ENCODE measurements around the gene CDH4. TPM values are rescaled to one million over a fixed set of nuclear protein-coding genes. Genes with fewer than 3 reads are reported as not detected.

CDH4 gene
- total RNA-seq, 1 donor from 2014 or later: 8.9 TPM

GRCh38 chr20:61378694-61379355 is 126.8 kb downstream of the CDH4 start:
- H3K4me3 Mint-ChIP-seq: no peak overlapping the region
- H3K9me3 Mint-ChIP-seq: peaks cover 9% of the 10 kb centered on the region
- H3K4me1 Mint-ChIP-seq: peaks cover 30% of the 10 kb centered on the region
- DNase-seq (ENCODE audit: low read depth, low spot score): no peak
- H3K27me3 Mint-ChIP-seq (ENCODE audit: low read depth): no peaks in the 10 kb centered on the region
- H3K36me3 Mint-ChIP-seq (ENCODE audit: low read depth): peaks cover 10% of the 10 kb centered on the region
- TF ChIP-seq CTCF (conservative IDR thresholded peaks at IDR 0.05): no peak
- peak overlapping the region; percentile 77 for H3K27ac Mint-ChIP-seq (ENCODE audit: unreplicated experiment)

- Mint-ChIP-seq H3K4me3 (no peak overlapping the region), H3K27ac (ENCODE audit: unreplicated experiment) (peak overlapping the region; percentile 77), H3K36me3 (ENCODE audit: low read depth) (peaks cover 16% of the 10 kb centered on the region), H3K9me3 (peaks cover 18% of the 10 kb centered on the region), H3K27me3 (ENCODE audit: low read depth) (no peaks in the 10 kb centered on the region), H3K4me1 (peaks cover 27% of the 10 kb centered on the region)
- no peak for DNase-seq (ENCODE audit: low read depth, low spot score)
- TF ChIP-seq CTCF (conservative IDR thresholded peaks at IDR 0.05): no peak
These were observed 128.0 kb downstream of the CDH4 start for GRCh38 chr20:61379898-61380544.

GRCh38 chr20:61380545-61380915 is 128.5 kb downstream of the CDH4 start:
- Mint-ChIP-seq H3K4me1 (peaks cover 27% of the 10 kb centered on the region), H3K9me3 (peaks cover 18% of the 10 kb centered on the region), H3K27me3 (ENCODE audit: low read depth) (no peaks in the 10 kb centered on the region), H3K27ac (ENCODE audit: unreplicated experiment) (no peak overlapping the region), H3K4me3 (no peak overlapping the region), H3K36me3 (ENCODE audit: low read depth) (peaks cover 18% of the 10 kb centered on the region)
- TF ChIP-seq CTCF (conservative IDR thresholded peaks at IDR 0.05): no peak
- DNase-seq (ENCODE audit: low read depth, low spot score): no peak

- no peak overlapping the region for H3K27ac Mint-ChIP-seq (ENCODE audit: unreplicated experiment)
- H3K27me3 Mint-ChIP-seq (ENCODE audit: low read depth): no peaks in the 10 kb centered on the region
- H3K4me3 Mint-ChIP-seq: no peak overlapping the region
- H3K9me3 Mint-ChIP-seq: peaks cover 20% of the 10 kb centered on the region
- no peak for DNase-seq (ENCODE audit: low read depth, low spot score)
- TF ChIP-seq CTCF (conservative IDR thresholded peaks at IDR 0.05): no peak
- peaks cover 30% of the 10 kb centered on the region for H3K4me1 Mint-ChIP-seq
- H3K36me3 Mint-ChIP-seq (ENCODE audit: low read depth): peaks cover 22% of the 10 kb centered on the region
These were observed 130.1 kb downstream of the CDH4 start for GRCh38 chr20:61382194-61382593.

GRCh38 chr20:61385296-61385695 is 133.2 kb downstream of the CDH4 start:
- Mint-ChIP-seq H3K9me3 (peaks cover 22% of the 10 kb centered on the region), H3K4me1 (peaks cover 30% of the 10 kb centered on the region)
- TF ChIP-seq CTCF (conservative IDR thresholded peaks at IDR 0.05): no peak

More at GRCh38 chr20:61385296-61385695, 133.2 kb downstream of the CDH4 start:
- no peak for DNase-seq (ENCODE audit: low read depth, low spot score)
- H3K4me3 Mint-ChIP-seq: no peak overlapping the region
- H3K27me3 Mint-ChIP-seq (ENCODE audit: low read depth): no peaks in the 10 kb centered on the region
- no peak overlapping the region for H3K27ac Mint-ChIP-seq (ENCODE audit: unreplicated experiment)
- H3K36me3 Mint-ChIP-seq (ENCODE audit: low read depth): peaks cover 26% of the 10 kb centered on the region

Data from neural crest cell (in vitro differentiated cells).